ENCODE results near the gene LDB3.
"Not testable (repeated sequence)": the region's sequence is repeated elsewhere in the genome, so short reads cannot be mapped to it uniquely, and the experiment has no call there.

LDB3 gene

DNA sequence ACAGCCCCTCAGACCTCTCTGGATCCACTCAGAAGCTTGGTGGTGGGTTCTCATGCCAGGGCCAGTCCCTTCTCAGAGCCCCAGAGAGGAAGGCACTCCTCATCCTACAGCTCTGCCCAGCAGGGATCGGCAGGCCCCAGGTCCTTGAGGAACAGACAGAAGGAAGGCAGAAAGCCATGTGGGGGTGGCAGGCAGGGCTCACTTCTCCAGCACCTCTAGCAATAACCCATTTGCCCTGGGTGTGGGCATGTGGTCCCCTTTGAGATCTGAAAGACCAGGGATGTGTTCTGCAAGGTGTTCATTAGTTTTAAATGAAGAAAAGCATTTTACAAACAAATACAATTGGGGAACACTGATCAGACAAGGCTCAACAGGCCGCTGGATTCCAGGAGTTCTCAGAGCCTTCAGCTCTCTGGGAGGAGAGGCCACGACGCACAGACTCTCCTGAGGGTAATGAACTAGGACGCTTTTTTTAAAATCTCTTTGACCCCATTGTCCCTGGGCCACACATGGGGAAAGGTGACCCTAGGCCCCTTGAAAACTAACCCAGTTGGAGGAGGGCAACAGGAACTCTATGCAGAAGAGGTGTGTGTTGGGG, 40.6 kb downstream of the LDB3 start:
- no peak for DNase-seq

- DNase-seq = no peak
Observed at GRCh38 chr10:86709396-86710185, 41.3 kb downstream of the LDB3 start.

- peak; percentile 84 for DNase-seq
Observed at GRCh38 chr10:86710987-86711512, 42.7 kb downstream of the LDB3 start.

DNA sequence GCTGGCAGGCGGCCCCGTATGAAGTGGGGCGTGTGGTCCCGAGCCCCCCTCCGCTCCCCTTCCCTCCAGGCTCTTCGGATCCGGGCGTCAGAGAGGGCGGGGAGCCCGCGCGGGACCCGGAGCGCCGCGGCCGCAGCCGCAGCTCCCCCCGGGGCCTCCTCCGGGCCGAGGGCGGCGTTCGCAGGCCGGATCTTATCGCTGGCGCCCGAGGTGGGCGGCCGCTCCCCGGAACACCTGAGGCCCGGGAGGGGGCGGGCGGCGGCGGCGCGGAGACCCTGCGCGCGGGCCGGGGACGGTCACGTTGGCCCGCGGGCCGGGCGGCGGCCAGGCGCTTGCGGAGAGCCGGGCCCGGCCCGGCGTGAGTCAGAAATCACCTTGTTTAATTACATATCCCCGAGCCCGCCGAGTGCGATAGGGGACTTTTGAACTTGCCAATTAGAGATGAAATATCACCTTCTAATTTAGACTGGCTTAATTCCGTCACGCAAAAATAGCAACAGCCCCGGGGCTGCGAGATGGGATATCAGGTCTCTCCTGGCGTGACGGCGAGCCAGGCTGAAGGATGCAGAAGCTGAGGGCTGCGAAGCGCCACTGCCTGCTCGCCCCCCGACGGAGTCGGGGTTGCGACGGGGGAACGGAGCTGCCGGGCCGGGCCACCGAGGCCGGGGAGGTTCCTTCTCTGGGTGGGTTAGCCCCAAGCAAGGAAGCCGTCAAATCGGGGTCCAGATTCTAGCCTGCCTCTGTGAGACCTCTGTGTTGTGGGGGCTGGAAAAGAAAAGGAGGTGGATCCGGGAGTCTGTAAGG, 43.4 kb downstream of the LDB3 start:
- DNase-seq = peak; percentile 53

DNA sequence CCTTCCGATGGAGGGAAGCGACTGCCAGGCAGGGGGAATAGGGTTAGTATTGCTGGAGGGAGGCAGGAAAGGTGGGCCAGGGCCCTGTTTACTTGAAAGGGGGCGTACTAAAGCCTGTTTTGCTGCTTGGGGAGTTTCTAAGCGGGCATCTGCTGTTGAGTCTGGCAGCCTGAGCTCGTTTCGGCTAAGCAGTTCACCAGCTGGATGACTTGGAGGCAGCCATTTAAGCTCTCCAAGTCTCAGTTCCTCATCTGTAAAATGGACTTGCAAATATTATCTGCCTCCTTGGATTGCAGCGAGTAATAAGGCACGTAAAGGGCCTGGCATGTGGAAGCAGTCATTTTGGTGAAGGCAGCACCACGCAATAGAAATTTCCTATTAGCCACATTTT, 44.0 kb downstream of the LDB3 start:
- no peak for DNase-seq

- no peak for DNase-seq
Observed at GRCh38 chr10:86715156-86715795, 47.0 kb downstream of the LDB3 start.

DNA sequence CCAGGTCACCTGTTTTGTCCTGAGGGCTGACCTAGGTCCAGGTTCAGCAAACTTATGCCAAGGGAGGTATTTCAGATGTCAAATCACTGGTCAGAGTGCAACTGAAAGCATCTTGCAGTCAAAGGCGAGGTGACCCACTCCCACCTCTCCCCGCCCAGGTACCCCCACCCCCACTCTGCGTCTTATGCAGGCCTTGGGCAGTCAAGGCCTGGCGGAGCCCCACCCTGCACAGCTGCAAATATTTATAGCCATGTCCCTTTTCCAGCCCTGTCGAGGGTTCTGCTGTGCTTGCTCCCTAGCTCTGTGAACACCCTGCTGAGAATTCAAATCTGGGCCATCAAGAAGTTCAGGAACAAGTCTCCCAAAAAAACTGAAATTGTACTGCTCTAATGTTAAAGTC, 47.5 kb downstream of the LDB3 start:
- no peak for DNase-seq

- DNase-seq = no peak
Observed at GRCh38 chr10:86716466-86716865, 48.2 kb downstream of the LDB3 start.

GRCh38 chr10:86718556-86718955, 50.2 kb downstream of the LDB3 start:
- no peak for DNase-seq

GRCh38 chr10:86721232-86721631, 52.9 kb downstream of the LDB3 start:
- DNase-seq = no peak

GRCh38 chr10:86723009-86723408, 54.7 kb downstream of the LDB3 start:
- DNase-seq = no peak

- DNase-seq = no peak
Observed at GRCh38 chr10:86724445-86724844, 56.1 kb downstream of the LDB3 start.

DNA sequence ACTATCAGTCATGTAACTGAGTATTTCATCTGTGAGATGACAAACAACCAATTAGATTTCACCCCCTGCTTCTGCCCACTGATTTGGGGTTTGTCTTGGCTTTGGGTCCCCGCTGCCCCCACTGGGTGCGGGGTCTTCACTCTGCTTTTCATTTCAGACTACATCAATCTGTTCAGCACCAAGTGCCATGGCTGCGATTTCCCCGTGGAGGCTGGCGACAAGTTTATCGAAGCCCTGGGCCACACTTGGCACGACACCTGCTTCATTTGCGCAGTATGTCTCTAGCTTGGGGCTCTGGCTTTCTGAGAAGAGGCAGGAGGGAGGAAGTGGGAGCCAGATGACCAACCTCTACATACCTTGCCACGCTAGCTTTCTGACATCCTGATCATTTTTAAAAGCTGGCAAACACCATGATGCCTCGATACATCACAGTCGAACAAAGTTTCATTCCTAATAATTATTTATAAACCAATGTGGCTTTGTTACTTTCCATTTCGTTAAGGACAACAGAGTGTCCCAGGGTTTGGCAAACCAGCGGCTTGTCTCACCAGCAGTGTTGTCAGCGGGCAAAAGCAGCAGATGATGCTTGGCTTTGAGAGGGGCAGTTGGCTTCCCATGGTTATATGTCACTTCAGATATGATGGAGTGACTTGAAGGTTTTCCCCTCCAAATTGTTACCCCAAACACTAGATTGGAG, 57.8 kb downstream of the LDB3 start:
- DNase-seq = no peak

- DNase-seq = no peak
Observed at GRCh38 chr10:86726677-86726999, 58.3 kb downstream of the LDB3 start.

- DNase-seq = no peak
Observed at GRCh38 chr10:86727470-86727869, 59.2 kb downstream of the LDB3 start.

- no peak for DNase-seq
Observed at GRCh38 chr10:86728056-86728455, 59.7 kb downstream of the LDB3 start.

DNA sequence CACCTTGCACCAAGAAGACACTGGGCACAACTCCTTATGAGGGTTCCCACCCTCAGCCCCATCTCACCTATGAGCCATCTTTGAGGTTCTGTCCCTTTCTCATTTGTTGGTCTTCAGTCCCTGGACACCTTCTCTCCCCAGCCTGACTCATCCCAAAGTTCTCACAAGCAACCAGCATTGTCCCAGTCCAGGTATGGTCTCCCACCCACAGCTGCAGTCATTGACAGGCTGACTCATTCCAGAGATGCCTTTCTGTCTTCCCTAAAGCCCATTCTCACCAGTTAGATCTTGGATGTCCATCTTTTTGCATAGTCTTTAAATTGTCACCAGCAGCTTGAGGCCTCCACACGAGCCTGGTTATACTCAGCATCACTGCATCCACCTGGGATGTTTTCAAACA, 61.4 kb downstream of the LDB3 start:
- DNase-seq = no peak

- DNase-seq = no peak
Observed at GRCh38 chr10:86730227-86730626, 61.9 kb downstream of the LDB3 start.

- DNase-seq = no peak
Observed at GRCh38 chr10:86732771-86733170, 64.5 kb downstream of the LDB3 start.

DNA sequence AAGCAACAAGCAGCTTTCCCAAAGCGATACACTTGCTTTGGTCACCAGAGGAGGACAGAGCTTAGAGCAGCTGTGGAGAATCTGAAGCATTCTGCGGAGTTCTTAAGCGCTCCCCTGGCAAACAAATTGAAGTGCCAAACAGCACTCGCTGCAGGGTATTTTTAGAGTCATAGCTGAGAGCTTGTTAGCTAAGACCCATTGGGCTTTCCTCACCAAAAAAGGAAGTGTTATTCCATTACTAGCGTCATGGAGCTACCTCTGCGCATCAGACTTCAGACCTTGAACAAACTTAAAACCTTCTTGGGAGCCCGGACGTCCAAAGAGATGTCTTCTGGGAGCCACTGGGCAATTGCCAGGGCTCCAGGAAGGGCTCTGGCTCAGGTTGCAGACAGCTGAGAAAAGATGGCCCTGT, 65.0 kb downstream of the LDB3 start:
- DNase-seq = no peak

DNA sequence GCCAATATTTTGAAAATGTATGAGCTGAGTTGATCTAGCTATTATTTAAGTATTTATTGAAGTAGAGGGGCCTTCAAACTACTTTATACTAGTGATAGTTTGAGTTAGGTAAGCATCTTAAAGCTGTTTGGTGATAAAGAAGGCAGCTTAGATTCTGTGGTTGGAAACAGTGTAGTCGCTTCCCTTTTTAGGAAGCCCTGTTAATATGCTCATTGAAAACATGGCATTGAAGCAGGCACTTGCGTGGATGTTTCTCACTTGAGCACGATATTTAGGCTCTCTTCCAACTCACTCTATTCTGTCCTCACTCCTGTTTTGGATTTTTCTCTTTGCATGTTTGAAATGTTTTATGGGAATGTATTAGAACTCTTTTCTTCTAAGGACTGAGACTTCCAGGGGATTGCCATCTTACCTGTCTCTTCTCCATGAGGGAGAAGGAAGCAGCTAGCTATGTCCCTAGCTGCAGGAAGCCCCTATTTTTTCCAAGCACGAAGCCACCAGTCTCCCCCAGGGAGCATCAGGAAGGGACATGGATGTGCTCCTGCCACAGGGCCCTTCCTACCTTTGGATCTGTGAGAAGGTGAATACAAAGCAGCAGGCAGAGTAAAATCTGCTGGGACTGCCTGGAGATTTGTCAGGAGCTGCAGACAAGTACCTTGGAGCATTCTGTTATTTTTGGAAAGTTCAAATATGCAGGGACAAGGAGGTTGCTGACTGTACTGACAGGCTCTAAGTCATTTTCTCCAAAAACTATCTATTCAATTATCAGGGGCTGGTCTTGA, 66.1 kb downstream of the LDB3 start:
- no peak for DNase-seq

GRCh38 chr10:86735278-86735677, 67.0 kb downstream of the LDB3 start:
- DNase-seq = not testable (repeated sequence)
